H9 (cell line): ENCODE results near the gene PLA2G2C. TPM values are rescaled to one million over a fixed set of nuclear protein-coding genes. Genes with fewer than 3 reads are reported as not detected.

Experiments used
- DNase-seq: peaks from one replicate; pipeline ENCODE4 v3.0.0-alpha.2; 2017
- H2AFZ ChIP-seq: one replicate; pipeline ENCODE4 v1.6.1; 2013; ENCODE audit warnings: mild to moderate bottlenecking, low read length, control low read depth, moderate library complexity
- H2AK5ac ChIP-seq: 2 replicates; pipeline ENCODE4 v1.6.1; 2013; ENCODE audit warnings: low read length, control low read depth, mixed read lengths; ENCODE audit not compliant: insufficient read length
- H2BK120ac ChIP-seq: one replicate; pipeline ENCODE4 v1.6.1; 2013; ENCODE audit warnings: low read depth, mild to moderate bottlenecking, low read length, control low read depth, inconsistent platforms; ENCODE audit not compliant: poor library complexity, severe bottlenecking
- H2BK12ac ChIP-seq: 2 replicates; pipeline ENCODE4 v1.6.1; 2013; ENCODE audit warnings: low read length, control low read depth, mixed read lengths, low read depth; ENCODE audit not compliant: insufficient read length
- H2BK15ac ChIP-seq: 2 replicates; pipeline ENCODE4 v1.6.1; 2013; ENCODE audit warnings: low read depth, low read length, control low read depth
- H2BK20ac ChIP-seq: one replicate; pipeline ENCODE4 v1.6.1; 2013; ENCODE audit warnings: low read depth, mild to moderate bottlenecking, low read length, control low read depth, inconsistent platforms; ENCODE audit not compliant: poor library complexity, severe bottlenecking
- H2BK5ac ChIP-seq: 2 replicates; pipeline ENCODE4 v1.6.1; 2013; ENCODE audit warnings: low read length, control low read depth, mixed read lengths; ENCODE audit not compliant: insufficient read length
- H3K14ac ChIP-seq: 2 replicates; pipeline ENCODE4 v1.6.1; 2013; ENCODE audit warnings: low read length, control low read depth; ENCODE audit not compliant: insufficient read depth
- H3K18ac ChIP-seq: 2 replicates; pipeline ENCODE4 v1.6.1; 2013; ENCODE audit warnings: low read depth, mild to moderate bottlenecking, mixed read lengths, low read length, control low read depth; ENCODE audit not compliant: insufficient read length
- H3K23ac ChIP-seq: 2 replicates; pipeline ENCODE4 v1.6.1; 2013; ENCODE audit warnings: low read length, control low read depth, mixed read lengths, low read depth; ENCODE audit not compliant: insufficient read length
- H3K23me2 ChIP-seq: 2 replicates; pipeline ENCODE4 v1.6.1; 2013; ENCODE audit warnings: low read depth, mild to moderate bottlenecking, mixed read lengths, low read length, control low read depth; ENCODE audit not compliant: insufficient read length, poor library complexity, severe bottlenecking
- H3K27ac ChIP-seq: 2 replicates; pipeline ENCODE4 v1.5.1; 2013; ENCODE audit warnings: low read length, control low read depth, mixed read lengths, low read depth; ENCODE audit not compliant: insufficient read length
- H3K27me3 ChIP-seq: 2 replicates; pipeline ENCODE4 v1.6.1; 2013; ENCODE audit warnings: low read length, control low read depth, inconsistent platforms; ENCODE audit not compliant: insufficient read depth
- H3K4ac ChIP-seq: 2 replicates; pipeline ENCODE4 v1.6.1; 2013; ENCODE audit warnings: low read depth, mild to moderate bottlenecking, control low read depth, inconsistent platforms, low read length, moderate library complexity
- H3K4me1 ChIP-seq: 2 replicates; pipeline ENCODE4 v1.6.1; 2013; ENCODE audit warnings: low read length, control low read depth, inconsistent platforms; ENCODE audit not compliant: insufficient read depth
- H3K4me2 ChIP-seq: 2 replicates; pipeline ENCODE4 v1.6.1; 2013; ENCODE audit warnings: low read length, control low read depth, mixed read lengths; ENCODE audit not compliant: insufficient read length, insufficient read depth
- H3K56ac ChIP-seq: 2 replicates; pipeline ENCODE4 v1.6.1; 2013; ENCODE audit warnings: low read depth, mild to moderate bottlenecking, mixed read lengths, low read length, control low read depth; ENCODE audit not compliant: insufficient read length
- H3K79me1 ChIP-seq: 2 replicates; pipeline ENCODE4 v1.6.1; 2013; ENCODE audit warnings: low read depth, mild to moderate bottlenecking, moderate library complexity, low read length, control low read depth, inconsistent platforms; ENCODE audit not compliant: insufficient read depth, poor library complexity, severe bottlenecking
- H3K79me2 ChIP-seq: 2 replicates; pipeline ENCODE4 v1.6.1; 2013; ENCODE audit warnings: low read length, control low read depth, inconsistent platforms; ENCODE audit not compliant: insufficient read depth
- H3K9ac ChIP-seq: 2 replicates; pipeline ENCODE4 v1.6.1; 2013; ENCODE audit warnings: low read length, control low read depth, mixed read lengths; ENCODE audit not compliant: insufficient read length; ENCODE audit errors: extremely low read depth
- H3K9me3 ChIP-seq: one replicate; pipeline ENCODE4 v1.6.1; 2013; ENCODE audit warnings: low read depth, low read length, inconsistent platforms; ENCODE audit not compliant: control insufficient read depth
- H3T11ph ChIP-seq: one replicate; pipeline ENCODE4 v1.6.1; 2013; ENCODE audit warnings: mild to moderate bottlenecking, low read length, control low read depth, inconsistent platforms
- H4K20me1 ChIP-seq: one replicate; pipeline ENCODE4 v1.6.1; 2013; ENCODE audit not compliant: control insufficient read depth, insufficient read length, insufficient read depth
- H4K5ac ChIP-seq: 2 replicates; pipeline ENCODE4 v1.6.1; 2013; ENCODE audit warnings: low read depth, mild to moderate bottlenecking, mixed read lengths, low read length, control low read depth; ENCODE audit not compliant: insufficient read length
- H4K8ac ChIP-seq: replicated peaks from 2 replicates; pipeline ENCODE4 v1.6.1; 2013; ENCODE audit warnings: low read length, control low read depth, mixed read lengths, low read depth; ENCODE audit not compliant: insufficient read length
- H4K91ac ChIP-seq: 2 replicates; pipeline ENCODE4 v1.6.1; 2013; ENCODE audit warnings: low read depth, mild to moderate bottlenecking, moderate library complexity, mixed read lengths, low read length, control low read depth; ENCODE audit not compliant: insufficient read length
- H3K27ac Mint-ChIP-seq, 3 experiments: 2 replicates in 2 of 3; 3 replicates in 1 of 3; pipeline ENCODE4 v1.8.0; 2020 to 2021; ENCODE audit warnings: mixed read lengths in 3 of 3, mild to moderate bottlenecking in 1 of 3, moderate library complexity in 1 of 3
- H3K27me3 Mint-ChIP-seq: 2 replicates; pipeline ENCODE4 v1.8.0; 2021; ENCODE audit warnings: low read depth, mild to moderate bottlenecking, moderate library complexity, mixed read lengths
- H3K36me3 Mint-ChIP-seq, 3 experiments: 2 replicates in 2 of 3; 3 replicates in 1 of 3; pipeline ENCODE4 v1.8.0; 2020 to 2021; ENCODE audit warnings: low read depth in 3 of 3, mixed read lengths in 3 of 3; ENCODE audit not compliant: insufficient read depth in 1 of 3
- H3K4me1 Mint-ChIP-seq, 2 experiments: 2 replicates each; pipeline ENCODE4 v1.8.0; 2020; ENCODE audit warnings: mixed read lengths in 2 of 2
- H3K4me3 Mint-ChIP-seq, 2 experiments: 2 replicates in 1 of 2; 3 replicates in 1 of 2; pipeline ENCODE4 v1.8.0; 2020 to 2021; ENCODE audit warnings: mild to moderate bottlenecking in 2 of 2, mixed read lengths in 2 of 2, moderate library complexity in 1 of 2
- H3K9me3 Mint-ChIP-seq, 2 experiments: 2 replicates in 1 of 2; 3 replicates in 1 of 2; pipeline ENCODE4 v1.8.0; 2020; ENCODE audit warnings: mild to moderate bottlenecking in 2 of 2, mixed read lengths in 2 of 2, moderate library complexity in 1 of 2
- CTCF ChIP-seq: fragments of 200-600 bp; sonication (generic); conservative IDR thresholded peaks from 3 replicates; pipeline ENCODE4 v1.8.0; 2021; ENCODE audit warnings: antibody characterized with exemption, mild to moderate bottlenecking
- WGBS: extraction: QIAGEN DNeasy Blood & Tissue Kit; methylation state at CpG from one replicate; pipeline ENCODE4 v1.1.7; 2013; ENCODE audit warnings: missing lambda C conversion rate, low lambda C conversion rate, mixed read lengths; ENCODE audit not compliant: insufficient read length; ENCODE audit errors: extremely low coverage; 5-methylcytosine and 5-hydroxymethylcytosine counted together
- total RNA-seq: library from RNA; stranded (reverse); gene quantifications from 2 replicates; pipeline ENCODE4 v1.2.1, GENCODE V29; 2021

Gene PLA2G2C
- total RNA-seq, 1 experiment from 2014 or later, result not detected

GRCh38 chr1:20168564-20169491 lies 17.5 kb downstream of the PLA2G2C start:
- Histone ChIP-seq H3K27ac (no peak overlapping the region), H2BK120ac (no peak overlapping the region), H4K91ac (no peak overlapping the region), H3K9me3 (no peaks in the 10 kb centered on the region), H3K18ac (no peak overlapping the region), H2AFZ (no peak overlapping the region), H3K23me2 (no peaks in the 10 kb centered on the region), H2AK5ac (no peak overlapping the region), H2BK12ac (no peak overlapping the region), H3K4me2 (no peak overlapping the region), H2BK5ac (no peak overlapping the region), H2BK20ac (no peak overlapping the region), H4K8ac (no peak overlapping the region), H4K20me1 (no peaks in the 10 kb centered on the region), H3K79me1 (no peaks in the 10 kb centered on the region), H3K14ac (no peak overlapping the region), H3K79me2 (no peaks in the 10 kb centered on the region), H3K9ac (no peak overlapping the region), H3K4me1 (peaks cover 3% of the 10 kb centered on the region; the same call in 1 of the 2 replicates), H3T11ph (no peak overlapping the region), H4K5ac (no peak overlapping the region), H3K4ac (no peak overlapping the region), H3K56ac (no peak overlapping the region), H2BK15ac (no peak overlapping the region), H3K23ac (no peak overlapping the region), H3K27me3 (no peaks in the 10 kb centered on the region)
- Mint-ChIP-seq H3K4me3 (no peak overlapping the region), H3K9me3 (peaks cover 5 to 6% of the 10 kb centered on the region in 2 experiments), H3K27me3 (peaks cover 9% of the 10 kb centered on the region), H3K27ac (no peak overlapping the region), H3K4me1 (peaks cover 7 to 8% of the 10 kb centered on the region in 2 experiments), H3K36me3 (peaks cover 0 to 5% (median 0%) of the 10 kb centered on the region in 3 experiments; a peak in 3 of 7 replicates)
- DNase-seq, result no peak
- TF ChIP-seq CTCF, result no peak
- WGBS, result no CpG with 5 or more reads among the region's 9 CpGs
